ENCODE data around the gene MSMP. TPM values are rescaled to one million over a fixed set of nuclear protein-coding genes. Genes with fewer than 3 reads are reported as not detected.

Gene MSMP
- total RNA-seq, 1 donor from 2014 or later: not detected

GRCh38 chr9:35738186-35738585 lies 15.9 kb downstream of the MSMP start:
- H3K4me2 ChIP-seq: no peak overlapping the region
- no peak overlapping the region for H3K4me3 ChIP-seq
- H3K79me2 ChIP-seq (ENCODE audit: low read depth): peaks cover 15% of the 10 kb centered on the region
- H3F3A ChIP-seq (ENCODE audit: low read depth): peaks cover 32% of the 10 kb centered on the region
- DNase-seq (ENCODE audit: low spot score): no peak
- Mint-ChIP-seq H3K9me3 (no peaks in the 10 kb centered on the region), H3K36me3 (peaks cover 34% of the 10 kb centered on the region), H3K4me3 (no peak overlapping the region), H3K27ac (no peak overlapping the region), H3K4me1 (peaks cover 12% of the 10 kb centered on the region), H3K27me3 (ENCODE audit: insufficient read depth, low read depth) (no peaks in the 10 kb centered on the region)
- no peak overlapping the region for H3K27ac ChIP-seq
- H4K20me1 ChIP-seq (ENCODE audit: low read depth): no peaks in the 10 kb centered on the region
- peaks cover 6% of the 10 kb centered on the region for H3K4me1 ChIP-seq
- H3K27me3 ChIP-seq: no peaks in the 10 kb centered on the region
- no peak overlapping the region for H2AFZ ChIP-seq (replicated peaks)
- no peak overlapping the region for H3K9ac ChIP-seq
- no peaks in the 10 kb centered on the region for H3K36me3 ChIP-seq
- TF ChIP-seq EZH2phosphoT487 (IDR thresholded peaks at IDR 0.05) (no peak), EZH2 (IDR thresholded peaks at IDR 0.05) (no peak), CTCF (IDR thresholded peaks at IDR 0.05) (no peak)
- H3K9me3 ChIP-seq (ENCODE audit: low read depth): no peaks in the 10 kb centered on the region

GRCh38 chr9:35737143-35737542 lies 16.9 kb downstream of the MSMP start:
- no peak overlapping the region for H2AFZ ChIP-seq (replicated peaks)
- H3K9ac ChIP-seq: no peak overlapping the region
- H3K4me1 Mint-ChIP-seq: peaks cover 17% of the 10 kb centered on the region
- H3K27me3 Mint-ChIP-seq (ENCODE audit: insufficient read depth, low read depth): no peaks in the 10 kb centered on the region
- H3K27ac ChIP-seq: no peak overlapping the region
- H3K27ac Mint-ChIP-seq: no peak overlapping the region
- H3K36me3 Mint-ChIP-seq: peaks cover 27% of the 10 kb centered on the region
- H3K36me3 ChIP-seq: no peaks in the 10 kb centered on the region
- H3K27me3 ChIP-seq: no peaks in the 10 kb centered on the region
- H3F3A ChIP-seq (ENCODE audit: low read depth): peaks cover 42% of the 10 kb centered on the region
- H4K20me1 ChIP-seq (ENCODE audit: low read depth): no peaks in the 10 kb centered on the region
- TF ChIP-seq EZH2 (IDR thresholded peaks at IDR 0.05) (no peak), CTCF (IDR thresholded peaks at IDR 0.05) (no peak), EZH2phosphoT487 (IDR thresholded peaks at IDR 0.05) (no peak)
- no peak overlapping the region for H3K4me3 Mint-ChIP-seq
- no peak overlapping the region for H3K4me2 ChIP-seq
- no peak overlapping the region for H3K4me3 ChIP-seq
- H3K79me2 ChIP-seq (ENCODE audit: low read depth): peaks cover 15% of the 10 kb centered on the region
- peaks cover 6% of the 10 kb centered on the region for H3K4me1 ChIP-seq
- H3K9me3 ChIP-seq (ENCODE audit: low read depth): no peaks in the 10 kb centered on the region
- no peak for DNase-seq (ENCODE audit: low spot score)
- no peaks in the 10 kb centered on the region for H3K9me3 Mint-ChIP-seq

GRCh38 chr9:35736201-35736633 lies 17.9 kb downstream of the MSMP start:
- Mint-ChIP-seq H3K4me3 (no peak overlapping the region), H3K9me3 (no peaks in the 10 kb centered on the region), H3K27me3 (ENCODE audit: insufficient read depth, low read depth) (no peaks in the 10 kb centered on the region), H3K4me1 (peaks cover 22% of the 10 kb centered on the region), H3K27ac (no peak overlapping the region), H3K36me3 (peaks cover 24% of the 10 kb centered on the region)
- H3K36me3 ChIP-seq: no peaks in the 10 kb centered on the region
- H3K4me2 ChIP-seq: no peak overlapping the region
- peak; percentile 87 for DNase-seq (ENCODE audit: low spot score)
- no peaks in the 10 kb centered on the region for H3K27me3 ChIP-seq
- no peak overlapping the region for H3K9ac ChIP-seq
- TF ChIP-seq EZH2phosphoT487 (IDR thresholded peaks at IDR 0.05): no peak
- TF ChIP-seq CTCF (IDR thresholded peaks at IDR 0.05): peak; percentile 78
- H2AFZ ChIP-seq (replicated peaks): no peak overlapping the region
- H4K20me1 ChIP-seq (ENCODE audit: low read depth): peaks cover 1% of the 10 kb centered on the region
- peaks cover 7% of the 10 kb centered on the region for H3K4me1 ChIP-seq
- H3K79me2 ChIP-seq (ENCODE audit: low read depth): peaks cover 20% of the 10 kb centered on the region
- H3K27ac ChIP-seq: peak overlapping the region; percentile 48
- peaks cover 52% of the 10 kb centered on the region for H3F3A ChIP-seq (ENCODE audit: low read depth)
- no peaks in the 10 kb centered on the region for H3K9me3 ChIP-seq (ENCODE audit: low read depth)
- H3K4me3 ChIP-seq: no peak overlapping the region

Data from neural progenitor cell (in vitro differentiated cells).